ENCODE data around the gene OMA1.

OMA1 gene

DNA sequence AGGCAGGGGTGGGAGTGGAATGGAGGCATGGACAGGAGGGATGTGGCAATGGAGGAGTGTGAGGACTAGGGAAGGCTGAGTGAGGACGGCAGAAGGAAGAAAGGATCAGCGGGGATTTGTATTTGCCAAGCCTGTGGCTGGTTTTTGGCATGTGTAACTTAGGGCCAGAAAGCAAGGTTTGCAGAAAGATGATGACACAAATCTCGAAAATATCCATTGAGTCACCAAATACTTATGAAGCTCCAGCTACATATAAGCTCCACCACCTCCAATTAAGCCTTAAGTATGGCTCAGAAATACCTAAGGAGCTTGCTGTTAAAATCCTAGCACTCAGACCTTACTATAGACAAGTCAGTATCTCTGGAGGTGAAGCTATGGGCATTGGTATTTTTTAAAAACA, 90.1 kb downstream of the OMA1 start:
- peak; percentile 60 for DNase-seq

DNA sequence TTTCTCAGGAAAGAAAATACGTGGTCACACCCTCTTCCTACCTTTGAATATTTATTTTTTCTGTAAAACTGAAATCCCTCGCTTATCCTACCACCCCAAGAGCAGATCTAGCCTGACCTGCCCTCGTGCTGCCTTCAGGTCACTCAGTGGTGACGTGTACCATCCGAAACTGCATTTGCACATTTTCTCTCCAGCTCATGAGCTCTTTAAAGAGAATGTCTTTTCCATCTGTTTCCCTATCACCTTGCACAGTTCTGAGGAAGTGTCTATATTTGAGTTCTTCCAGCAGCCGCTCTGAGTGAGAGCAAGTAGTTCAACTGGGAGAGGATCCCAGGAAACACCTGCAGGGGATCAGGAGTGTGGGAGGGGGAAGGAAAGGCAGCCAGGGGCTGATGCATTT, 91.7 kb downstream of the OMA1 start:
- DNase-seq: no peak

DNA sequence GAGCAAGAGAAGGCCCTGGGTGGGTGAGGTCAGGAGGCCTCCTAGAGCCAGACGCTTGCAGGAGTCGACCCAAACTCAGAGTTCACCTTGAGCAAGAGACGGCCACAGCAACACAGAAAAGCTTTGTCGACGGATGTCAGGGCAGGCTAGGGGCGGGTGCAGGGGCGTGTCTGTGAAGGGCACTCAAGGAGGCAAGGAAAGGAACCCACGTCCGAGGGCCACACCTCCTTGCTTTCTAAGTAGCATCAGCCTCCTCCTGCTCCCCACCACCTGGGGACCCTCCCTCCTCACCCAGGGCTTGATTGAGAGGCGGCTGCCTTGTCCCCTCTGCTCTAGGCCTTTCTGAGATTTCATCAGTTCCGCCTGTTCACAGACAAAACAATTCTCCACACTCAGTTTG, 92.1 kb downstream of the OMA1 start:
- DNase-seq: no peak

DNA sequence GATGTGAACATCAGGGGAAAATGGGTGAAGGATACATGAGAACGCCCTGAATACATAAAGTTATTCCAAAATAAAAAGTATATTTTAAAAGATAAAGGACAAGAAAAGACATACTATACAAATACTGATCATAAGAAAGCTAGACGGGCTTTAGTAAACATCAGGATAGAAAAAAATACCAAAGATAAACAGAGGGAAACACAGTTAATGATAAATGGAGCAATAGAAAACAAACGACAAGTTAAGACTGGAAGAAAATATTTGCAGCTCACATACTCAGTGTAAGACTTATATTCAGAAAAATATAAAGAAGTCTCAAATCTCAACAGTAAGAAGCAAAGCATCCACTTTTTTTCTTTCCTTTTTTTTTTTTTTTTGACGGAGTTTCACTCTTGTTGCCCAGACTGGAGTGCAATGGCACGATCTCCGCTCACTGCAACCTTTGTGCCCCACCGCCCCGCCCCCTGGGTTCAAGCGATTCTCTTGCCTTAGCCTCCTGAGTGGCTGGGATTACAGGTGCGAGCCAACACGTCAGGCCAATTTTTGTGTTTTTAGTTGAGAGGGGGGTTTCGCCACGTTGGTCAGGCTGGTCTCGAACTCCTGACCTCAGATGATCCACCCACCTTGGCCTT, 94.8 kb downstream of the OMA1 start:
- no peak for DNase-seq

DNA sequence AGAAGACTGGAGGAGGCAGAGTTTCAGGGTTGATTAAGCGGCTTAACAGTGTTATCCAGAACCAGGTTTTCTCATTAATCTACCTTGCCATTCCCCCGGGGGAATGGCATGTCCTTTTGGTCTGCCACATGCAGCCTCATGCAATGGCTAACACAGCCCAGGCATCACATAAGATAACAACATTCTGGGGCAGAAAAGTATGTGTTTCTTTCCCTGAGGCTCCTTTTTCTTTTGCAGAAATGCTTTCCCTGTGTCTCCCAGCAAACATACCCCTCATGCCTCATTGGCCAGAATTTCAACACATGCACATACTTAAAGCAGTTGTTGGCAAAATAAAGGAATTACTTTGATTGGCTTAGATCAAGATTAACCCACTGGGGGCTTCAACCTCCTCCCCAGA, 98.6 kb downstream of the OMA1 start:
- peak; percentile 19 for DNase-seq

DNA sequence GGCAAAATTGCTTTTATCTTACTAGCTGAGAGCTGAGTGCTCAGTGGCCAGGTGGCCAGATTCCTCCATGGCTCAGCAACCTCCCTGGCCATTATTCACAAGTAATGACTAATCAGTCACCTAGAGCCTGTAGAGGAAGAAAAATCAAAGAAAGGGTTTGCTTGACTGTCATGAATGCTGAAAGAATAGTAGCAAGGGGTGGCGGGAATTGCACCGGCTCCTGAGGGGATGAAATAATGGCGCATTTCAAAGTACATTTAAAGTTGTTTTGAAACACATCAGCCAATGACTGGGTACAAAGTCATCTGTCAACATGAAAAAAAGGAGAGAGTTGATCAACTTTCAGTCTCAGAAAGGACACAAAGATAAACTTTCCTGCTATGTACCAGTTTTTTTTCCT, 99.5 kb downstream of the OMA1 start:
- DNase-seq: no peak

DNA sequence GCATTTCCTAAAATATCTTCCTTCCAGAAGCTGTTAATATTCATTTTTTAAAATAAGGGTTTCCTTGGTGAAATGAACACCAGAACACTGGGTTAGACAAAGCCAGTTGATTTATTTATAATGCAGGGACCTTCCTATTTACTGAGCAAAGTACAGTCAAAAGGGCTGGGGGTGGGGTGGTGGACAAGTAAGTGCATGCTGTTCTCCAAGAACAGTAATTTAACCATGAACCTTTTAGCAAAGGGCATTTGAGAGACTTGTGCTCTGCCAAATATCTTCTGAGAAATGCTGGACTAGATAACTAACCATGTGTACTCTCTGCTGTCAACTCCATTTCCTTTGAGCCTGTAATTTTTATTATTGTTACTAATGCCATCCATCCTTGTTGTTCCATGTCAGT, 100.2 kb downstream of the OMA1 start:
- DNase-seq: no peak

DNA sequence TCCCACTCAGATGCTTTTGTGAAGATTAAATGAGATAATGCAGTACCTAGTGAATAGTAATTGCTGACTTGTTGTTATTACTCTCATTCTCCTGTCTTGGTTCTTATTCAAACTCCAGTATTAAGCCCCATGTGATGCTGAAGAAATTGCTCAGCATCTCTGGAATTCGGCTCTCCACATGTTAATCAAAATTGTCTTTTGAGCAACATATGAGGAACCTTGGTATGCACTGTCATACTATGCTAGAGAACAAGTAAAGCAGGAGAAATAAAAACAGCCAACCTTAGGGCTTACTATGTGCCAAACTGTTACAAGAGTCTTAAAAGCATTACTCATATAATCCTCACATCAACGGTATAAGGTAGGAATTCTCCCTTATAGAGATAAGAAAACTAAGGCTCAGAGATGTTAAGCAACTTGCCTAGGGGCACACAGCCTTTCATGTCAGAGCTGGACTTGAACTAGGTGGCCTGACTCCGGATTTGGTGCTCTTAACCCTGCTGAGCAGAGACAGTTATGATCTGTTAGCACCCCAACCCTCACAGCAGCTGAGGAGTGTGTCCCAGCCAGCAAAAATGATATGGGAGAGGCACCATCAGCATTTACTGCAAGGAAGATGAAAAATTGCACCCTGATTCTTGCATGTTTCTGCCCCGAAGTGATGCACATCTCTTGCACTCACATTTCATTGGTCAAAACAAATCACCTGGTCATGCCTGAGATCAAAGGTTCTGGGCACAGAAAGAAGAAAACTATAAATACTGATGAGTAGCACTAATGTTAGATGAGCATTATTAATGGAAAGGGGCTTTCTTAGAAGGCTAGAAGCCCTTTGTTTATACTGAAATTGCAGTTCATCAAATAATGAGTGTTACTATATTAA, 102.3 kb downstream of the OMA1 start:
- DNase-seq: peak; percentile 26

DNA sequence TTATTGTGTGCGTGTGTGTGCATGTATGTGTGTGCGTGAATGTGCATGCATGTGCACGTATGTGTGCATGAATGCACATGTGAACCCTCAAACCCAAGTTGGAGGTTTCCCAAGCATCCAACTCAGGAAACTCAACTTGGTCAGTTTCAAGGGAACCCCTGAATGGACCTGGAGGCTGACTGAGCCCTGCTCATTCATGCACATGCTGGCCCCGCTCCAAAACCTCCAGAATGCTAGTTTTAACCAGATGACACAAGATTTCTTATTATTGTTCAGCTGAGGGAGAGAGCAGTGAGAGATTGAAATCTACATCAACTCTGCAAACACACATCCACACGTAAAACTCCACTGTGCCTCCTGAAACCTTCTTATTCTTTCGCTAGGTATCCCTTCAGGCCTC, 104.4 kb downstream of the OMA1 start:
- DNase-seq: no peak

DNA sequence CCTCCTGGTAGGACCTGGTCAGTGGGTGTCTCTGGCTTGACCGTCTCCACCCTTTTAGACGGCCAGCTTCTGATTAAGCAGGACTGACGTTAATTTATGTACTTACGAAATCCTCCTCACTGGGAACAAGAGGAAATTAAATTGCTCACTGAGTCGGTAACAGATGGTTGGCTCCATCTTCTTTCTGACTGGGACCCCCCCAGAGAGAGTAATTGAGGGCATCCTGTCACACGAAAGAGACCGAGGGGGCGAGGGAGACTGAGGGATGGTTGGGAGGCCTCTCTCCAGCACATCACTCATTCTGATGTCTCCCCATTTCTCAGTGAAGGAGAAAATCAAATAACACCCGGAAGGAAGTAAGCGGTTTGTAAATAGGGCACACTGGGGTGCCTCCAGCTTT, 104.8 kb downstream of the OMA1 start:
- DNase-seq: no peak

DNA sequence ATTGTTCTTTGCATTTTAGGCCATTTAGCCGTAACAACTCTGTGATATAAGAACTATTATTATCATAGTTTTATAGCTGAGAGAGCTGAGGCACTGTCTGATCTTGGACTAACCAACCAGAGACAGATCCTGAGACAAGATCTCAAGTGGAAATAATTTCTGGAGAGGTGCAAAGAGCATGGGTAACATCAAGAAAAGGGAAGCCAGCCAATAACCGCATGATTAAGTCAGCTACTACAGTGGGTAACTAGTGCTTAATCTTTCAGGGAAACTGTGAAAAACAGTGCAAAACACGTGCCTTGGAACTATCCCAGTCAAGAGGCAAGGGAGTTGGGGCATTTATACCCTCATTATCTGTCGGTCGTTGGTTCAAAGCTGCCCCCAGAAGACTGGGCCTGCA, 105.8 kb downstream of the OMA1 start:
- DNase-seq: no peak

DNA sequence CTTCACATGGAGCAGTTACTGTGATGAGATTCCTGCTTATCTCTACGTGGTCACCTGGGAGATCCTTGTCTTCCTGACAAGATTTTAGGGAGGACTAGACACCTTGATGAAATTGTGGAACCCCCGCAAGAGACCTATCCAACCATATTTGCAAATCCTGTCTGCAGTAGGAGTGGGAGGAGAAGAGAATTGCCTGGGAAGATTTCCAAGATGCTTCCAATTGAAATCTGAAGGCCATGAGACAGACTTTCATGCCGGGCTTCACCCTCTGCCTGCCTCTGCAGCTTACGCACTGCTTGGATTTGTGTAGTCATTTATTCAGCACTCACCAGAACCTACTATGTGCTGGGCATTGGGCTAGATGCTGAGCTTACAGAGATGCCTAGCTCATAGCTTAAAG, 106.6 kb downstream of the OMA1 start:
- no peak for DNase-seq

DNA sequence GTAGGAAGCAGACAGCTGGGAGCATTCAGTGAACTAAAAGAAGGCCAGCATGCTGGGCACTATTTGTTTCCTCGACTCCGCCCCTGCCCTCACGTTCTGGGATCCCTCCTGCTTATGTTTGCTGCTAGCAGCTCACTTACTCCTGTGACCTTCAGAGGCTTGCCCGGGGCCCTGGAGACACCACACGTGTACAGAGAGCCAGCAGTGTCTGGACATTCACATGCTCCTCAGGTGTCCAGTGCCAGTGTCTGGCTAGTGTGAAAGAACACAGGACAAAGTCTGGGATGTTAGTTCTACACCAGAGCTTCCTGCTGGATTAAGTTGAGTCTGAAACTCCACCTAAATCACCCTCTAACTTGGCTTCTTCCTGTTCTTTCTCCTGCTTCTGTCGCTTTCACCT, 108.1 kb downstream of the OMA1 start:
- DNase-seq: no peak

DNA sequence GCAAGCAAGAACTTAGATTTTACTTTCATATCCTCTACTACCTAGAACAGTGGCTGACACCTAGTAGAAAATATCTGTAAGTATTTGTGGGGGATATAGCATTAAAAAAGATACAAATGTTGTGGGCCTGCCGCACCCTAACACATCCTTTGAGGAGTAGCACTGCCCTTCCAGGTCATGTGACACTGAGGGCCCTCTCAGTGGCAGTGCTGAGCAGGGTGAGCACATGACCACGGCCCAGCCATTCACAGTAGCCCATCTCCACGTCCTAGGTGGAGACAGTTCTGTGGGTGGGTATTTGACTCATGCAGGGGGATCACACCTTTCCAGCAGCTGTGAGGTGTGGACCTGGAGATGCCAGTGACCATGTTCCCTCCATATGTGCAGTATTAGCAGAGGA, 108.9 kb downstream of the OMA1 start:
- DNase-seq: no peak

DNA sequence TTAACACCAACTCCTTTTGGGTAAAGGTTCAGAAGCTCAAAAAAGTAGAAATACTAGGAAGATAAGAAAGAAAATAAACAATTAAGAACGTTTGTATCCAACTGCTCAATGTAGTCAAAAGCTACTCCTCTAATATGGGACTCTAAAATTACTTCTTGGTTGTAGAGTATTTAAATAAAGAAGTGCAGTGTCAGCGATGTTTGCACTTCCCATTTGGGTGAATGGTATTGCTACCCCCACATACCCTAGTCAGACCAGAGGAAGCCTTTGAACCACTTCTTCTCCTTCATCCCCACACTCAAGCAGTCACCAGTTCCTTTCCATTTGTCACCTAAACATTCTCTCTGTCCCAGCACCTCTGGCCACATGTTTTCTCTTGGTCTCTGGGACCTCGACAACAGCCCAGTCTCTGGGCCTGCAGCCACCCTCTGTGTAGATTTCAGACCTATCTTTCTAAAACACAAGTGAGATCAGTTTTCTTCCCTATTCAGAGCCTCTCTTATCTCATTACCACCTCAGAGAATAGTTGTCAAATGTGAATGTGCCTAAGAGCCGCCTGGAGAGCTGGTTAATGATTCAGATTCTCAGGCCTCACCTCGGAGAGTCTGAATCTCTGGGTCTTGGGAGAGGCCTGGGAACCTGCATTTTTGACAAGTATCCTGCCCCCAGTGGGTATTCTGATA, 109.8 kb downstream of the OMA1 start:
- DNase-seq: no peak

DNA sequence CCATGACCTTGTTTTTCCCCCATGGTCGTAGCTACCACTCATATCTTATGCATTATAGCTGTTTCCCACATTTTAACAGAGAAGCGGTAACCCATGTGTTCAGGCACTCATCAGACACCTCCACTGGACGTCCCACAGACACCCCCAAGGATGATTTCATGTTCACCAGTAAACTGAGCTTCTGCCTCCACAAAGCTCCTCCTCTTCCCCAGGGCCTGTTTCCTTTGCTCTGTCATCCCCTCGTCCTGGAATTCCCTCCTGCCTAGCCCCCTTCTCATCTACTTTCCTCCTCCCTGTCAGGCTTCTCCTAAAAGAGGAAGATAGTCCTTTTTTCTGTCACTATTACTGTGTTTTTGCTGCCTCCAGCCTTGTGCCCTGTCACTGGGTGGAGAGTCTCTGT, 111.2 kb downstream of the OMA1 start:
- DNase-seq: no peak

DNA sequence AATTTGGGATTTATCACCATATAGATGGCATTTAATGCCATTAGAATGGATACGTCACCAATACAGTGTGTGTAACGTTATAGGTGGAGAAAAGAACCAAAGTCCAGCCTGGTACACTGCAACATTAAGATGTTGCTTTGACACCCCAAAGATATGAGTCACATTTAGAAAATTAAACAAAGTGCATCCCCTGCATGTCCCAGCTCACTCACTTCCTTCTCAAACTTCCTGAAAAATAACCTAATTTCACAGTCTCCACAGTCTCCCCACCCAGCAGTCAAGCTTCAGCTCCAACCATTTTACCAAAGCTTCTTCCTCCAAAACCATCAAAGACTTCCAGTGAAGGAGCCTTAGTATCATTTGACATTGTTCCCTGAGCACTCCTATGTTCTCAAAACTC, 111.9 kb downstream of the OMA1 start:
- peak; percentile 48 for DNase-seq

DNA sequence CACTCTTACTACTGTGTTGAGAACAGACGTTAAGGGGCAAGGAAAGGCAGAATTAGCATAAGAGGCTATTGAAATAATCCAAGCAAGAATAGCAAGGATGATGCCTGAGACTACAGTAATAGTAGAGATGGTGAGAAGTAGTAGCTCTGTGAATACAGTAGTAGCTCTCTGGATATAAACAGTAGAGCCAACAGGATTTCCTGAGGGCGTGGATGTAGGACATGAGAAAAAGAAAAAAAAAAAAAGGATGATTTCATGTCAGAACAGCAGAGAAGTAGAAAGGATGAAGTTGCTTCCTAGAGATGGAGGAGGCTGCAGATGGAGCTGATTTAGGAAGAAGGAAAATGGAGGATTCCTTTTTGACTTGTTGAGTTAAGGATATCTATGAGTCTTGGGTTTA, 112.3 kb downstream of the OMA1 start:
- DNase-seq: no peak

DNA sequence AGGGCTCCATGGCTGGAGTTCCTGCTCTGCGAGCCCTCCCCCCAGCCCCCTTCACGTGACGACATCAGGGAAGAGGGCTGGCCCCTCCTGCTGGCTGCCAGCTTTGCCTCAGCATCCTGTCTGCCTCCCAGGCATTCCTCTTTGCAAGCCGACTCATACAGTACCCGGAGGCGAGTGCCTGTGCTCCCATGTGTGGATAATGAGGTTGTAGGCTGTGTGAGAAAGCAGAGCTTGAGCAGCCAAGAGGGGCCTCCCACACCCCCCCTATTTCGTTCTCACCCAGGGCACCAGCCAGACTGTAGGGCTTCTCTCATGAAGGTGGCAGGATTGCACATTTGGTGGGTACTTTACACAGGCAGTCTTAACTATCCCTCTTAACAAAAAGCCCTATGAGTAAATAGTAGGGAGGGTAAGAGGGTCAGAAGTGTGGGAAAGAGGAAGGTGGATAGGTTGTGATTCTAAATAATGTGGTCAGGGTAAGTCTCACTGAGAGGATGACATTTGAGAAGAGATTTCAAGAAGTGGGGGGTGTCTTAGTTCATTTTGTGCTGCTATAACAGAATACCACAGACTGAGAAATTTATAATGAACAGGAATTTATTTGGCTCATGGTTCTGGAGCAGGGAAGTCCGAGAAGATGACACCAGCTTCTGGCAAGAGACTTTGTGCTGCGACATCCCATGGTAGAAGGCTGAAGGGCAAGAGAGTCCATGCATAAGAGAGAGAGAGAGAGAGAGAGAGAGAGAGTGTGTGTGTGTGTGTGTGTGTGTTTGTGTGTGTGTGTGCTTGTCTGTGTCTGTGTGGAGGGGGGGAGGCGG, 113.5 kb downstream of the OMA1 start:
- peak; percentile 95 for DNase-seq

DNA sequence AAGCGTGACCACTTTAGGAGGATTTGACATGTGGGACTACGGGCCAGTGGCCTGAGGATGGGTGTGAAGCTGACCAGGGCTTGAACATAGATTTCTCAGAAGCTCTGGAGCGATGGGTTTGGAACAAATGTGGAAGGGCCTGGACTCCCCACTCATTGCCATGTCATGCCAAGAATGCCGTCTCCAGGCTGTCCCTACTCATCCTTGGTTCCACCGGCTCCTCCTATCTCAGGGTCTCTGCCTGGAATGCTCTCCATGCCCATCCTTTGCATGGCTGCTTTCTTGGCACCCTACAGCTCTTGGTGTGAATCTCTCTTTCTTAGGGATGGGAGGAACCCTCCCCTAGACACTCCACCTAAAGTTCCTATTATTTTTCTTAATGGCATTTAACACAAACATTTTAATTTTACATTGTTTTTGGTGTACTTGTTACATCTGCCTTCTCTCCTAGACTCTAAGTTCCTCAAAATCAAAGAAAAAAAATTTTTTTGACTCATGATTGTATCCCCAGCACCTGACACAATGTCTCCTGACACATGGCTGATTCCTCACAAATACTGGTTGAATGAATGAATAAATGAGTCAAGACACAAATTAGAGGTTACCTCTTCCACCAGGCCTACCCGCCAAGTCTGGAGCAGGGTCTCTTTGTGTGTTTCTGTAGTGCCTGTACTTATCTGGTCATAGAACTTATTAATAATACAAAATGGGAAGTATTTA, 114.5 kb downstream of the OMA1 start:
- DNase-seq: no peak

All from EL (cell line).